ENCODE results near the gene NCOA6.
"Not testable (repeated sequence)": the region's sequence is repeated elsewhere in the genome, so short reads cannot be mapped to it uniquely, and the experiment has no call there.

The NCOA6 gene

DNA sequence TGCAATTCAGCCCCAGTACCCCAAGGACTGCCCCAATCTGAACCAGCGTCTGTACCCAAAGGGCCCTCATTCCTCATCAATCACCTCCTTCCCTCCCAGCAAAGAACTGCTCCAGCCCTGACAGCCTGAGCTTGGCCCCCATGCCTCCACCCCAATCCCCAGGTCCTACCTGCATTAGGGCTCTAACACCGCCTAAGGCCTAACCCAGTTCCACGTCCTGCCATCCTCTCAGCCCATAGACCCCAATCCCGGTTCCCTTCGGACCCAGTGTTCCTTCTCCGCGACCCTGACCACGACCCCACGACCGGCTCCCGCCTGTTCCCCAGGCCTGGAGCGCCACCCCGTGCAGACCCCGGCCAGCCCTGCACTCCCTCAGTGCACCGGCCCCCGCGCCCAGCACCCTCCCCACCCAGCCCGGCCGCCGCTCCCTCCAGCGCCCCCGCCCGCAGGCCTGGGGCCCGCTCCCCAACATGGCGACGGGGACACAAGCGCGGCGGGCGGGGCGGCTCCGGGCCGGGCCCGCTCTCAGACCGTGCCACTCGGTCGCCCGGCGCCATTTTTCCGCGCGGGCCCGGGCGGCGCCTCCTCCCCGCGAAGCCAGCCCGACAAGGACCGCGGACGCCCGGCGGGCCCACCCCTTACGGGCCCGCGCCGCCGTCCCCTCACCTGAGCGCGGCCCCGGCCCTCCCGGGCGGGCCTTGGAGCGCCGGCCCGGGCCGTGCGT lies 483 bp downstream of the NCOA6 start:
- no peak for DNase-seq

DNA sequence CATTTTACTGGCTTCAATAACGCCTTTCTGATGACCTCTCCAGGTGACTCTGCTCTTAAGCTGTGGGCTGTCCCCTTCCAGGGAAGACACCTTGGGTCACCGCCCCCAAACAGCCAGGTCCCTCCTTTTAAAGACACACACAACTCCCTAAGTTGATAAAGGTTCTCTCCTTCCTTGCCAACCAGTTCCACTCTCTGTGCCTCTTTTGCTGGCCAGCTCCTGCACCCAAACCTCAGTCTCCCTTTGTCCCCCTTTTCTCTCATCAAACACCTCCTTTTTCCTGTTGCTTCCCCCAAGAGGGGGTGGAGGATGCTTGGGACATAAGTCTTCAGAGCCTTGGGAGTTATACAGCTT lies 1.0 kb downstream of the NCOA6 start:
- peak; percentile 51 for DNase-seq

DNA sequence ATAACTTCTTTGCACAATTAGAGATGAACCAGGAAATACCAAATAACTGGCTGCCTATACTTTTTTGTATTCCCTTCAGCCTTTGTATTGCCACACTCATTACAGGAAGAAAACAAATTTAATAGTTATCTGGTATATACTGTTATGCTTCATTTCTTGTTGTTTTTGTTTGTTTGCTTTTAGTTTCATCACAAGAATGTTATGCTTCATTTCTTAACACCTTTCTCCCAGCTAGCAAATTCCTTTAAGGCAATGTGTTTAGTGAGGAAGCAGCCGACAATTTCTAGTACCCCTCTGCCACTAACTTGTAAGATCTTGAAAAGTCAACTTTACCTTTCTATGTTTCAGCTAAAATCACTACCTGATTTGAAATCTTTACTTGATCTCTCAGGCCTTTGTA lies 1.4 kb downstream of the NCOA6 start:
- DNase-seq: no peak

DNA sequence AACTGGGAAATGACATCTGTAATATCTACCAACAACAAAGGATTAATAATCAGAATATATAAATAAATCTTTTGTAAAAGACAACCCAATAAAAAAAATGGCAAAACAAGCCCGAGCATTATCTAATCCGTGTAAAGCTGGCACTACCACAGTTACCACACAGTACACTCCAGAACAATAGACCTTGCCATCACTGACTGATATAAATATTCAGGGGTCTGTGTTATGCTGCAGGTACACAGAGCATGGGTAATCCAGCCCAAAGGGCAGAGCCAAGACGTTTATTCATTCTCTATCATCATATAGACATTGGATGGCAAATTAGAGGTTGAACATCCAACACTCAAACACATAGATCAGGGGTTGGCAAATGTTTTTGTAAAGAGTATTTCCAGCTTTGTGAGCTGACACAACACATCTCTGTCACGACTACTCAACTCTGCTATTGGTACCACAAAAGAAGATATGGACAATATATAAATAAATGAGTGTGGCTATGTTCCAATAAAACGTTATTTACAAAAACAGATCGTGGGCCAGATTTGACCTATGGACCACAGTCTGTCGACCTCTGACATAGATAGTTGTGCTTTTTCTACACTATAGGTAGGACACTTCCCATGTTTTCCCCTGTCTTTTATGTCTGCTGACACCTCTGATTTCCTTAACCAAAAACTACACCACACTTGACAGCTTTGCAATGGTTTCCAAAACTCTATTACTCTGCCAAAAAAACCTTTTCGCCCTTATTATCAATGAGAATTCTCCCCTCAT lies 4.5 kb downstream of the NCOA6 start:
- DNase-seq: no peak

DNA sequence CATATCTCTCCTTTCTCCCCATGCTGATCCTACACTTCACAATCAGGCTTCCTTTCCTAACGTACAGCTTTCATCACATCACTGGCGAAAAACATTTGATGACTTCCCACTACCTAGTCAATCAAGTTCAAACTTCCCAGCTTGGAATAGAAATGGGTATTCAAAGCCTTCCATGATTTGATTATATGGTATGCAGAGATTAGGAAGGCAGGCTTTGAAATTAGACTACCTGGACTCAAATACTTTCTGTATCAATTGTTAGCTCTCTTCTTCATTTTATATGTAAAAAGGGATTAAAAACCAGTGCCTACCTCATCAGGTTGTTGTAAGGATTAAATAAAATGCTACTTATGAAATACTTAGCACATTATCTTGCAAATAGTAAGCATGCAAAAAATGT lies 7.7 kb downstream of the NCOA6 start:
- DNase-seq: no peak

DNA sequence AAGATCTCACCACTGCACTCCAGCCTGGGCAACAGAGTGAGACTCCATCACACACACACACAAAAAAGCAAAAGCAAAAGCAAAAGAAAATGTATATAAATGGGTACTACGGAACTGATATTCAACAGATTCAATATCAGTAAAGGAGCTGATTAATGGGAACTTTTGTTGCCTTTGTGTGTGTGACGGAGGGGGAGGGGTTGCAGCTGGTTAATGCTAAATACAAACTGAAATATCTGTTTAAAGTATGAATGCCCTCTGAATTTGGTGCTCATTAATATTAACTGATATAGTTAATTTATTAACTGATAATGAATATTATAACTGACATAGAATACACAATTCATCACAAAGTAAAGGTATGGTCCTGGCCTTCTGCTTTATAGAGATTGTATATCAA lies 8.4 kb downstream of the NCOA6 start:
- DNase-seq: no peak

DNA sequence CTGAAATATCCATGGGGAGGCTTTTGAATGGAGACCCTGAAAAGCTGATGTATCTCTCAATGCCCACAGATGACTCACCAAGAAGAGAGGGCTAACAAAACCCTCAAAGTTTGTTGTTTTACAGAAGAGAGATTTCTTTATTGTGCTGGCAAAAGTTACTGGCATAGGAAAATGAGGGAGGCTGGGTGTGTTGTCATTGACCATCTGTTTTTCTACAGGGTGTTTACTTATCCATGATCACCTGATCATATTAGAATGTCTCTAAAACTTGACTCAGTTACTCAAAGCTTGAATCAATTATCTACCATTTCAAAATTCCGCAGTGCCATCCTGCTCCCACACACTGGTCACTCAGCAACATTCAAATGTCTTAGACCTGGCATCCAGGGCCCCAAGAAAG lies 9.8 kb downstream of the NCOA6 start:
- DNase-seq: no peak

DNA sequence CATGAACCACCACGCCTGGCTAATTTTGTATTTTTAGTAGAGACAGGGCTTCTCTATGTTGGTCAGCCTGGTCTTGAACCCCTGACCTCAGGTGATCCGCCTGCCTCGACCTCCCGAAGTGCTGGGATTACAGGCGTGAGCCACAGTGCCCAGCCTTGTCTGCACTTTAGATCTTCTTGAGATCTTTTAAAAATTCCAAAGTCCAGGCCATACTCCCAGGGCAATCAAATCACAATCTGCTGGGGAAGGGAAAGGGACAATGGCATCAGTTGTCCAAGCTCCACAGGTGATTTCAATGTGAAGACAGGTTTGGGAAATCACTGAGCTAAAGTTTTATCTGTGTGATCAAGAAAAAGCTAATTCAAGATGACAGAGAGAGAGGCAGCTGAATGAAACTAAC lies 16.9 kb downstream of the NCOA6 start:
- DNase-seq: no peak

DNA sequence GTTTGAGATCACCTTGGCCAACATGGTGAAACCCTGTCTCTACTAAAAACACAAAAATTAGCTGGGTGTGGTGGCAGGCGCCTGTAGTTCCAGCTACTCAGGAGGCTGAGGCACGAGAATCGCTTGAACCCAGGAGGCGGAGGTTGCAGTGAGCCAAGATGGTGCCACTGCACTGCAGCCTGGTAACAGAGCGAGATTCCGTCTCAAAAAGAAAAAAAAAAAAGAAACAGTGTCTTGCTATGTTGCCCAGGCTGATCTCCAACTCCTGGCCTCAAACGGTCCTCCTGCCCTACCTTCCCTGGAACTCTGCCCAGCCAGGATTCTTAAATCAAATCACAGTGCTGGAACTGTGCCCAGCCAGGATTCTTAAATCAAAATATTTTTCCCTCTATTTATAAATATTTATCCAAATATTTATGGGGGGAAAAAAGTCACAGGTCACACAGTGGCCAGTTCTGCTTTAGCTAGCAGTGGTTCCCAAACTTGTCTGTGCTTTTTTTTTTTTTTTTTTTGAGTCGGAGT lies 17.4 kb downstream of the NCOA6 start:
- DNase-seq: not testable (repeated sequence)

DNA sequence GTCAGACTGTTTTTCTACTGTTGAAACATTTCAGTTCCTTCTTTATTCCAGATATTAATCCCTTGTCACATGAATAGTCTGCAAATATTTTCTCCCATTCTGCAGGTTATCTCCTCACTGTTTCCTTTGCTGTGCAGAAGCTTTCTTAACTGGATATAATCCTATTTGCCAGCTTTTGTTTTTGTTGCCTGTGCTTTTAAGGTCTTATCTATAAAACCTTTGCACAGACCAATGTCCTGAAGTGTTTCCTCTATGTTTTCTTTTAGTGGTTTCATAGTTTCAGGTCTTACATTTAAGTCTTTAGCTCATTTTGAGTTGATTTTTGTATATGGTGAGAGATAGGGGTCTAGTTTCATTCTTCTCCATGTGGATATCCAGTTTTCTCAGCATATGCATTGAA lies 19.2 kb downstream of the NCOA6 start:
- no peak for DNase-seq

DNA sequence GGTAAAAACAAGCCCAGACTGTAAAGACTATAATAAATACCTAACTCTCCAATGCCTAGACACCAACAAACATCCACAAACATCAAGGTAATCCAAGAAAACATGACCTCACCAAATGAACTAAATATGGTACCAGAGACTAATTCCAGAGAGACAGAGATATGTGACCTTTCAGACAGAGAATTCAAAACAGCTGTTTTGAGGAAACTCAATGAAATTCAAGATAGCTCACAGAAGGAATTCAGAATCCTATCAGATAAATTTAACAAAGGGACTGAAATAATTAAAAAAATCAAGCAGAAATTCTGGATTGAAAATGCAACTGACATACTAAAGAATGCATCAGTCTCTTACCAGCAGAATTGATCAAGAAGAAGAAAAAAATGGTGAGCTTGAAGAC lies 26.6 kb downstream of the NCOA6 start:
- no peak for DNase-seq

DNA sequence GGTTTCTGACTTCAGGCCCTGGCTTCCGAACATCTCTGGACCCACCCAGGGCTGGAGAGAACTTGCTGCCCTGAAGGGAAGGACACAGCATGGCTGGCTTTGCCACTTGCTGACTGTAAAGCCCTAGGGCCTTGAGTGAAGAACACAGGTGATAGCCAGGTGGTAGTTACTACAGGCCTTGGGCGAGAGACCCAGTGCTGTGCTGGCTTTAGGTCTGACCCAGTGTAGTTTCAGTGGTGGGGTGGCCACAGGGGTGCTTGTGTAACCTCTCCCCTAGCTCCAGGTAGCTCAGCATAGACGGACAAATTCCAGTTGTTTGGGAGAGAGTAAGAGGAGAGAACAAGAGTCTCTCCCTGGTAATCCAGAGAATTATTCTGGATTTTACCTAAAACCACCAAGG lies 27.1 kb downstream of the NCOA6 start:
- no peak for DNase-seq

DNA sequence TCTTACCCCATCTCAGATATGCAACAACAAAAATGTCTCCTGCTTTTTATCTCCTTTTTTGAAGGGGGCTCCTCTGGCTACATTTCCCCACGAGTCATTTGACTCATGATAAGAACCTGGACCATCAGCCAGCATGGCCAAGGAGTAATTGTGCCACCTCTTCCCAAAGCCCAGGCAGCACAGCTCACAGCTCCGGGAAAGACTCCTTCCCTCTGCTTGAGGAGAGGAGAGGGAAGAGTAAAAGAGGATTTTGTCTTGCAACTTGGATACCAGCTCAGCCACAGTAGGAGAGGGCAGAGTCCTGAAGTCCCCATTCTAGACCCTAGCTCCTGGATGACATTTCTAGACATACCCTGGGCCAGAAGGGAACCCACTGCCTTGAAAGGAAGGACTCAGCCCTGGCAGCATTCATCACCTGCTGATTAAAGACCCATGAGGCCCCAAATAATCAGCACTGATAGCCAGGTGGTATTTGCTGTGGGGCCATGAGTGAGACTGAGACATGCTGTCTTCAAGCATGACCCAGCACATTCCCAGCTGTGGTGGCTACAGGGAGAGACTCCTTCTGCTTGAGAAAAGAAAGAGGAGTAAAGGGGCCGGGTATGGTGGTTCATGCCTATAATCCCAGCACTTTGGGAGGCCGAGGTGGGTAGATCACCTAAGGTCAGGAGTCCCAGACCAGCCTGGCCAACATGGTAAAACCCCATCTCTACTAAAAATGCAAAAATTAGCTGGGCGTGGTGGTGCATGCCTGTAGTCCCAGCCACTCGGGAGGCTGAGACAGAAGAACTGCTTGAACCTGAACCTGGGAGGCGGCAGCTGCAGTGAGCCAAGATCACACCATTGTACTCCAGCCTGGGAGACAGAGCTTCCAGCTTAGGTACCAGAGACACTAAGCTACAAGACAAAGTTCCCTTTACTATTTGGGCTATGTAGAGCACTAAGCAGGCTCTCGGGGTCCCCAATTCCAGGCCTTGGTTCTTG lies 28.1 kb downstream of the NCOA6 start:
- no peak for DNase-seq

DNA sequence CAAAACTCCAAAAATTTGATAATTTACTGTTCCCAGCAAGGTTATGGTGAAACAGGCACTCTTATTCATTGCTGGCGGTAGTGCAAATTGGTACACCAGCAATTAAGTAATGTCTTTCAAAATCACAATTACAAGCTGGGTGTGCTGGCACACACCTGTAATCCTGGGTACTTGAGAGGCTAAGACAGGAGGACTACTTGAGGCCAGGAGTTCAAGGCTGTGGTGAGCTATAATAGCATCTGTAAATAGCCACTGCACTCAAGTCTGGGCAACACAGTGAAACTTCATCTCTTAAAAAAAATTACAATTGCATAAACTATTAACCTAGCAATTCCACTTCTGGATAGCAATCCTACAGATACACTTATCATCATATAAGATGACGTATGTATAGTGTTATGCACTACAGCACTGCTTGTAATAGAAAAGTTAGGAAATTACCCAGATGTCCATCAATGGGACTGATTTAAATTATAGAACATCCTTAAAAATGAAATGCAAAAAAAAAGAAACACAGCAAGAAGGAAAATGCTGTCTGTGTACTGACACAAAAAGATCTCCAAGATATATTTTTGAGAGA lies 31.4 kb downstream of the NCOA6 start:
- no peak for DNase-seq

DNA sequence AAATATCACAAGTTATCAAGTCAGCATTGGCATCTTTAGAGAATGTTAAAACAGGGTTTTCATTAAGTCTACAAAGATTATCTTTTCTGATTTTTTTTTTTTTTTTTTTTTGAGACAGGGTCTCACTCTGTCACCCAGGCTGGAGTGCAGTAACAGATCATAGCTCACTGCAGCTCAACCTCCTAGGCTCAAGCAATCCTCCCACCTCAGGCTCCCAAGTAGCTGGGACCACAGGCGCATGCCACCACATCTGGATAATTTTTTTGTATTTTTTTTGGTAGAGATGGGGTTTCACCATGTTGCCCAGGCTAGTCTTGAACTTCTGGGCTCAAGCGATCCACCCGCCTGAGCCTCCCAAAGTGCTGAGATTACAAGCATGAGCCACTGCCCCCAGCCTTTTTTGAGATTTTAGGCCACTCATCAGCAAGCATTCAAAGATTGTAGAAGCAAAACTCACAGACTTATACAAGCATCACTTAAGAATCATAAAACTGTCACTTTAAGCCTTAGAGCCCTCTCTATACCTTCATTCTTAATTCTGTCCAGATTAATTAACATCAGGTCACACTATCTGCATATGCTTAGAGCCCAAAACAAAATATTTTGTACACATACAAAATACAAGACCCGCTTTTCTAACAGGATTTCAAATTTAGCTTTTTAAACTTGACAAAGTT lies 32.6 kb downstream of the NCOA6 start:
- no peak for DNase-seq

DNA sequence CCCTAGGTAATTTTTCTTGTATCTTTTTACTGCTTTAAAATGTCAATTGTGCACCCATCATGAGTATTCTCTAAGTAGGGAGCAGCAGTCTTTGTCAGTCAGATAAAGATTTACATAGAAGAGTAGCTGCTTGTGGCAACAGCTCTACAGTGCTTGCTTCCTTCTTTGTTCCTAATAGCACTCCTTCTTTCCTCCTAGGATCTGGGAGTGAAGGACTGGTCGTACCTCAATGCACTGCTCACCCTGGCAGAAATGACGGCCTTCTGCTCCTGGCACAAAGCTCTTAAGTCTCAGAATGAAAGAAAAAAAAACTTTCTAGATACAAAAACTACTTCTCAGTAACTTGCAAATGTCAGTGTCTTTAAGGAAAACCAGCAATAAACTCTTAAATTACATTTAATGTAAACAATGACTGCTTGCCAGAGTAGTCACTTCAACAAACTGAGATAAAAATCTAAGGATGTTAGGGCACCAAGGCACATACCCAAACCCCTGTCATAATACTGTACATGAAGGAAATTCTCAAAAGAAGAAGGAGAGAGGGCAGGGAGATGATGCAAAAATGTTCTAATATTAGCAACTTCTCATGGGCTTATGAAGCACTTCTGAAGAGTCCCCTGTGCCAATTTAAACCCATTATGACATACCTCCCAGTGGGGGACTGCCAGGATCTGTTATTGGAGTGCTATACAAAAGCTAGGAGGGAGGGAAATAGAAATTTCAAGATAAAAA lies 34.0 kb downstream of the NCOA6 start:
- DNase-seq: peak; percentile 17

DNA sequence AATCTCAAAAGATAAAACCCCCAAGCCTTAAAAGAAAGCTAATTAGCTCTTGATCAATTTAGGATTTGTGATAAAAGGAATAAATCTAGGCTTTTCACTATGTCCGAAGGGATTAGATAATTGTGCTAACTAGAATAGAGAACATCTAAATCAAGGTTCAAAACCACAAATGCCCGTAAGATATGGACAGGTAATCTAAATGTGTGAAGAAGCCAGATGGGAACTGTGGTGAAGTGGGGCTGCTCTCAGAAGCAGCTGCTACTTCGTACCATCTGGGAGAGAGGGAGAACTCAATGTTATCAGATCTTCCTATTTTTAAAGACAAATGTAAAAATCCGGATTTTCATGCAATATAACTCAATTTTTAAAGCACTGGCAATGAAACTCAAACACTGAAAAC lies 44.2 kb downstream of the NCOA6 start:
- DNase-seq: no peak

DNA sequence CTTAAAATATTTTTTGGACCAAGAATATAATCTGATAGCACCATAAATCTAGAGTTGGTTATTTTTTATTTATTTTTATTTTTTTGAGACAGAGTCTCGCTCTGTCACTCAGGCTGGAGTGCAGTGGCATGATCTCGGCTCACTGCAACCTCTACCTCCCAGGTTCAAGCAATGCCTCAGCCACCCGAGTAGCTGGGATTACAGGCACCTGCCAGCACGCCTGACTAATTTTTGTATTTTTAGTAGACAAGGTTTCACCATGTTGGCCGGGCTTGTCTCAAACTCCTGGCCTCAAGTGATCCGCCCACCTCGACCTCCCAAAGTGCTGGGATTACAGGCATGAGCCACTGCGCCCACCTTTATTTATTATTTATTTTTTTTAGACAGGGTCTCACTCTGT lies 45.2 kb downstream of the NCOA6 start:
- DNase-seq: not testable (repeated sequence)

DNA sequence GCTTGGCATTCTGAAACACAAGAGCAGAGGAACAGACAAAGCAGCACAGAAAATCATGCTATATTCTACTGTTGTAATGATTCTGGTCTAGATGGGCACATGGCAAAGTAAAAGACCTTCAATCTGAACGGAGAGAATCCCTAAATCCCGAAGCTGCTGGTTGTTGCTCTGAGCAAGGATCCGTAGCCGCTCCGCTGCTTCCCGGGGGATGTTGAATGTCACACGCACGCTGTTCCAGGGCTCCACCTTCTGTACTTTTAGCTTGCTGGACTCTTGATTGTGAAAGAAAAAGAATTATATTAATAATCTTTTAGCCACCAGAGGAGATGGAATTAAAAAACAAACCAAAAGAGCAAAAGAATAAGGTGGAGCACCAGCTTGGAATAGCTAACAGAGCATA lies 49.3 kb downstream of the NCOA6 start:
- DNase-seq: no peak

DNA sequence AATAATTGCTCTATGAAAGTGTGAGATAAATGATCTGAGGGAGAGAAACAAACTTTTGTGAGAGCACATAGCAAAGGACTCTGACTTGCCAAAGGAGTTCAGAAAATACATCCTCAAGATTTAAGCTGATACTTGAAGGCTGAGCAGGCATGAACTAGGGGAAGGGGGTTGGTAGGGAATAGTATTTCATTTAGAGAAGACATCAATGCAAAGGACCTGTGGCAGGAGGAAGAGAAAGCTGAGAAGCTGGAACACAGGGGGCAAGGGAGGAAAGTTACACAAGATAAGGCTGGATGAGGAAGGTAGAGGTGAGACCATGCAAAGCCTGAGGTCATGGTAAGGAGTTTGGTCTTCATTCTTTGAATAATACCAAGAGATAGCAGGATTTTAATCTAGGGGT lies 50.6 kb downstream of the NCOA6 start:
- no peak for DNase-seq

DNA sequence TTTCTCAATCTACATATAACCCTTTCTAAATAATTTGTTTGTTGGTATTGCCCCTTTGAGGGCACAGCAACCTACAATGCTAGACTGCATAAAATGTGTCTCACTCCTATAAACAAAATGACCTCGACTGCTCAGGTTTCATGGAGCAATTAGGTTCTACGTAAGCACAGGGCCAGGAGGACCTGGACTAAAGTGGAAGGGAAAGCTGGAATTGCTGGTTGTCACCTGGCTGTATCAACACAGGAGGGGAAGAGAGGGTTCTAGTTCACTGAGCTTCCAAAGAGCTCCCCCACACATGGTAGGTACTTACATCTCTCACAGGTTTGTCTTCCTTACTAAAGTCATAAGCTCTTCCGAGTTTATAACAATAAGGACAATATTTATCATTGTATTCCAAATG lies 51.0 kb downstream of the NCOA6 start:
- DNase-seq: no peak

DNA sequence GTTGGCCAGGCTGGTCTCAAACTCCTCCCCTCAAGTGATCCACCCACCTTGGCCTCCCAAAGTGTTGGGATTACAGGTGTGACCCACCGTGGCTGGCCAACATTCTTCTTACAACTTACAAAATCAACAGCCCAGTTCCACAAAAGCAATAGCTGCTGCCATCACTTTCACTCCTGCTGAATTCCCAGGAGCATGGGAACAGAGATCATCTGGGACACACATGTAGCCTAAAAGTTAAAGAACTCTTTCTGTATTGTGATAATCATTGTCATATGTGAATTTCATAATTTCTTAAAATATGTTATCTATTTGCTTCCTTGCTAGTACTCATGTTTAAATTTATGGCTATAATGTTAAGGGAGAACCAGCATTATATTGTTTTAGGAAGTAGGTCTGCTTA lies 51.7 kb downstream of the NCOA6 start:
- DNase-seq: no peak
